Measurements from ENCODE around the gene ANKRD40. TPM values are rescaled to one million over a fixed set of nuclear protein-coding genes. Genes with fewer than 3 reads are reported as not detected.
"Not testable (repeated sequence)": the region's sequence is repeated elsewhere in the genome, so short reads cannot be mapped to it uniquely, and the experiment has no call there.

Gene ANKRD40
- total and polyA plus RNA-seq, 2 donors (not counting 1 experiment from before 2014, with no cell fraction given): 13.7 to 35.3 TPM

- intact Hi-C loops (cut with micrococcal nuclease): no loop called here
- Mint-ChIP-seq H3K4me3 (peak overlapping the region; percentile 32), H3K9me3 (ENCODE audit: insufficient read depth) (no peaks in the 10 kb centered on the region), H3K27ac (peak overlapping the region; percentile 48), H3K27me3 (no peaks in the 10 kb centered on the region), H3K4me1 (peaks cover 29% of the 10 kb centered on the region)
- Histone ChIP-seq H3K27ac (ENCODE audit: low read length in 2 of 2) (no peak overlapping the region), H4K20me1 (ENCODE audit: control insufficient read depth, insufficient read depth, low read length, poor library complexity, severe bottlenecking) (no peaks in the 10 kb centered on the region), H3K9me3 (ENCODE audit: control extremely low read depth in 1 of 3, control insufficient read depth in 2 of 3, insufficient read depth in 1 of 3, low read length in 2 of 3) (no peaks in the 10 kb centered on the region), H3K36me3 (replicated peaks in 1 of 2; ENCODE audit: control extremely low read depth in 1 of 2, control insufficient read depth in 1 of 2, extremely low read depth in 1 of 2, insufficient read depth in 2 of 2, low read length in 1 of 2) (no peaks in the 10 kb centered on the region), H3K9ac (ENCODE audit: low read length) (no peak overlapping the region), H3K4me2 (replicated peaks; ENCODE audit: low read depth, low read length, poor library complexity, severe bottlenecking) (no peak overlapping the region), H2AFZ (ENCODE audit: insufficient read depth, low read depth, low read length, poor library complexity, severe bottlenecking) (no peak overlapping the region), H3K27me3 (replicated peaks in 1 of 4; ENCODE audit: control extremely low read depth in 1 of 4, control insufficient read depth in 3 of 4, insufficient read depth in 4 of 4, low read length in 3 of 4) (peaks cover 0 to 2% (median 0%) of the 10 kb centered on the region in 4 experiments), H3K79me2 (ENCODE audit: control insufficient read depth, insufficient read depth, low read length) (peaks cover 64% of the 10 kb centered on the region), H3K4me3 (ENCODE audit: control extremely low read depth in 1 of 5, extremely low read depth in 1 of 5, insufficient read depth in 1 of 5, low read depth in 2 of 5, low read length in 4 of 5) (no peak overlapping the region), H3K4me1 (ENCODE audit: control insufficient read depth in 2 of 2, insufficient read depth in 2 of 2, low read length in 2 of 2) (peaks cover 19 to 30% of the 10 kb centered on the region in 2 donors)
- ChIA-PET CTCF (no interaction called here), POLR2A (no interaction called here)
- no peak for ATAC-seq (ENCODE audit: low read depth)
- no peak for DNase-seq
- WGBS (ENCODE audit: insufficient coverage): 100% methylated on average over 1 of the region's 2 CpGs
- no peak for TF ChIP-seq EZH2 (IDR thresholded peaks at IDR 0.05; ENCODE audit: borderline replicate concordance, insufficient read depth, low read depth, low read length, poor library complexity, severe bottlenecking)
- TF ChIP-seq CTCF (IDR thresholded peaks at IDR 0.05): no peak
Measured at GRCh38 chr17:50710025-50710424, 2.3 kb upstream of the ANKRD40 start.

GRCh38 chr17:50709053-50709452, 1.3 kb upstream of the ANKRD40 start:
- Histone ChIP-seq H3K9ac (ENCODE audit: low read length) (peak overlapping the region; percentile 79), H3K4me1 (ENCODE audit: control insufficient read depth in 2 of 2, insufficient read depth in 2 of 2, low read length in 2 of 2) (peaks cover 19 to 30% of the 10 kb centered on the region in 2 donors), H2AFZ (ENCODE audit: insufficient read depth, low read depth, low read length, poor library complexity, severe bottlenecking) (peak overlapping the region; percentile 75), H3K4me2 (replicated peaks; ENCODE audit: low read depth, low read length, poor library complexity, severe bottlenecking) (peak overlapping the region; percentile 76), H3K27ac (ENCODE audit: low read length in 2 of 2) (peak overlapping the region; percentile 92 to 99), H3K79me2 (ENCODE audit: control insufficient read depth, insufficient read depth, low read length) (peaks cover 72% of the 10 kb centered on the region)
- ATAC-seq (ENCODE audit: low read depth); DNase-seq; H3K9me3 Mint-ChIP-seq (ENCODE audit: insufficient read depth); H3K9me3 ChIP-seq (ENCODE audit: control extremely low read depth in 1 of 3, control insufficient read depth in 2 of 3, insufficient read depth in 1 of 3, low read length in 2 of 3); H3K27me3 Mint-ChIP-seq; H3K4me3 ChIP-seq (ENCODE audit: control extremely low read depth in 1 of 5, extremely low read depth in 1 of 5, insufficient read depth in 1 of 5, low read depth in 2 of 5, low read length in 4 of 5); H3K36me3 ChIP-seq (replicated peaks in 1 of 2; ENCODE audit: control extremely low read depth in 1 of 2, control insufficient read depth in 1 of 2, extremely low read depth in 1 of 2, insufficient read depth in 2 of 2, low read length in 1 of 2); H3K27me3 ChIP-seq (replicated peaks in 1 of 4; ENCODE audit: control extremely low read depth in 1 of 4, control insufficient read depth in 3 of 4, insufficient read depth in 4 of 4, low read length in 3 of 4); H4K20me1 ChIP-seq (ENCODE audit: control insufficient read depth, insufficient read depth, low read length, poor library complexity, severe bottlenecking): not testable (repeated sequence)
- CTCF ChIA-PET: interaction anchor here (1.3 to 2.0 kb wide), 2 partner anchors 10 to 312 kb away, joined by 4 to 5 read pairs; partner anchors contain the start of genes LRRC59 and LUC7L3
- H3K4me3 Mint-ChIP-seq: peak overlapping the region; percentile 88
- peak overlapping the region; percentile 96 for H3K27ac Mint-ChIP-seq
- POLR2A ChIA-PET: interaction anchor here (0.7 to 1.3 kb wide), 3 partner anchors 10 to 201 kb away, joined by 4 to 7 read pairs (median 4); partner anchors contain the start of gene LUC7L3
- WGBS (ENCODE audit: insufficient coverage): 88% methylated on average over 2 of the region's 4 CpGs
- intact Hi-C loops (cut with micrococcal nuclease): loop anchor here (5.0 kb wide), 5 partner anchors 147 to 458 kb away; partner anchors contain the start of genes CACNA1G, NME2, RSAD1 and TOB1
- peaks cover 33% of the 10 kb centered on the region for H3K4me1 Mint-ChIP-seq

Measured in B cell (primary cell).